ENCODE results near the gene ANAPC2.

Gene ANAPC2

GRCh38 chr9:137192448-137192780 lies 4.1 kb upstream of the ANAPC2 start:
- no peaks in the 10 kb centered on the region for H3K9me3 ChIP-seq (ENCODE audit: insufficient read depth, low read length)
- H3K4me2 ChIP-seq (ENCODE audit: low read length), result no peak overlapping the region
- peaks cover 11% of the 10 kb centered on the region for H3K4me1 ChIP-seq (ENCODE audit: low read length)
- H3K27me3 ChIP-seq (ENCODE audit: low read depth, low read length), result no peaks in the 10 kb centered on the region
- no peak overlapping the region for H2AFZ ChIP-seq (ENCODE audit: low read depth, low read length)
- H3K79me2 ChIP-seq (ENCODE audit: low read length), result peaks cover 29% of the 10 kb centered on the region
- H3K9ac ChIP-seq (ENCODE audit: low read length), result no peak overlapping the region
- TF ChIP-seq, protein P1, sequence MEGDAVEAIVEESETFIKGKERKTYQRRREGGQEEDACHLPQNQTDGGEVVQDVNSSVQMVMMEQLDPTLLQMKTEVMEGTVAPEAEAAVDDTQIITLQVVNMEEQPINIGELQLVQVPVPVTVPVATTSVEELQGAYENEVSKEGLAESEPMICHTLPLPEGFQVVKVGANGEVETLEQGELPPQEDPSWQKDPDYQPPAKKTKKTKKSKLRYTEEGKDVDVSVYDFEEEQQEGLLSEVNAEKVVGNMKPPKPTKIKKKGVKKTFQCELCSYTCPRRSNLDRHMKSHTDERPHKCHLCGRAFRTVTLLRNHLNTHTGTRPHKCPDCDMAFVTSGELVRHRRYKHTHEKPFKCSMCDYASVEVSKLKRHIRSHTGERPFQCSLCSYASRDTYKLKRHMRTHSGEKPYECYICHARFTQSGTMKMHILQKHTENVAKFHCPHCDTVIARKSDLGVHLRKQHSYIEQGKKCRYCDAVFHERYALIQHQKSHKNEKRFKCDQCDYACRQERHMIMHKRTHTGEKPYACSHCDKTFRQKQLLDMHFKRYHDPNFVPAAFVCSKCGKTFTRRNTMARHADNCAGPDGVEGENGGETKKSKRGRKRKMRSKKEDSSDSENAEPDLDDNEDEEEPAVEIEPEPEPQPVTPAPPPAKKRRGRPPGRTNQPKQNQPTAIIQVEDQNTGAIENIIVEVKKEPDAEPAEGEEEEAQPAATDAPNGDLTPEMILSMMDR (IDR thresholded peaks at IDR 0.05; ENCODE audit: low read depth, low read length), result no peak
- no peak for TF ChIP-seq EZH2phosphoT487 (IDR thresholded peaks at IDR 0.05; ENCODE audit: low read depth)
- H3K27ac ChIP-seq (ENCODE audit: low read length), result no peak overlapping the region
- H4K20me1 ChIP-seq (ENCODE audit: insufficient read depth, low read length), result no peaks in the 10 kb centered on the region
- no peak overlapping the region for H3K4me3 ChIP-seq (ENCODE audit: low read length)
- H3K36me3 ChIP-seq (replicated peaks; ENCODE audit: low read depth, low read length), result peaks cover 6% of the 10 kb centered on the region

GRCh38 chr9:137191691-137192447 lies 3.5 kb upstream of the ANAPC2 start:
- TF ChIP-seq EZH2phosphoT487 (IDR thresholded peaks at IDR 0.05; ENCODE audit: low read depth), result no peak
- TF ChIP-seq, protein P1 (IDR thresholded peaks at IDR 0.05; ENCODE audit: low read depth, low read length), result no peak
- no peaks in the 10 kb centered on the region for H4K20me1 ChIP-seq (ENCODE audit: insufficient read depth, low read length)
- no peak overlapping the region for H3K27ac ChIP-seq (ENCODE audit: low read length)
- H3K9ac ChIP-seq (ENCODE audit: low read length), result no peak overlapping the region
- H3K79me2 ChIP-seq (ENCODE audit: low read length), result peaks cover 34% of the 10 kb centered on the region
- no peak overlapping the region for H2AFZ ChIP-seq (ENCODE audit: low read depth, low read length)
- no peak overlapping the region for H3K4me3 ChIP-seq (ENCODE audit: low read length)
- peaks cover 17% of the 10 kb centered on the region for H3K4me1 ChIP-seq (ENCODE audit: low read length)
- H3K9me3 ChIP-seq (ENCODE audit: insufficient read depth, low read length), result no peaks in the 10 kb centered on the region
- H3K27me3 ChIP-seq (ENCODE audit: low read depth, low read length), result no peaks in the 10 kb centered on the region
- H3K4me2 ChIP-seq (ENCODE audit: low read length), result no peak overlapping the region
- peaks cover 6% of the 10 kb centered on the region for H3K36me3 ChIP-seq (replicated peaks; ENCODE audit: low read depth, low read length)

DNA sequence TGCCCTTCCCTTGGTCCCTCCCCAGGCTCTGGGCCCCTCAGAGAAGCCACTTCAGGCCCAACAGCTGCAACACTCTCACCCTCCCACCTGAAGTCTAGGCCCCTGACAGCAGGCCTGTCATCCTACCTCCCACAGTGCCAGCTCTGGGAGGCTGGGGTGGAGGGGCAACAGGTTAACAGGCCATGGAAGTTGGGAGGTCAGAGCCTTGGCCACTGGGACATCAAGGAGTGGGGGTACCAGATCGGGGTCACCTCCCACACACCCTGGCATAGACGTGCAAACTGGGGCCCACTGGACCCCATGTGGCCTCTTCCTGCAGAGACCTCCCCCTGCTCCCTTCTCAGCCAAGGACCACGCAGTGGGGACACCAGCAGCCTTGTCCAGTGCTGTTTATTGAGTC lies 2.9 kb upstream of the ANAPC2 start:
- Histone ChIP-seq H3K79me2 (ENCODE audit: low read length) (peaks cover 41% of the 10 kb centered on the region), H3K4me1 (ENCODE audit: low read length) (peaks cover 18% of the 10 kb centered on the region), H3K9me3 (ENCODE audit: insufficient read depth, low read length) (no peaks in the 10 kb centered on the region), H3K4me3 (ENCODE audit: low read length) (no peak overlapping the region), H3K36me3 (replicated peaks; ENCODE audit: low read depth, low read length) (peaks cover 6% of the 10 kb centered on the region), H3K27me3 (ENCODE audit: low read depth, low read length) (no peaks in the 10 kb centered on the region), H4K20me1 (ENCODE audit: insufficient read depth, low read length) (no peaks in the 10 kb centered on the region), H3K4me2 (ENCODE audit: low read length) (no peak overlapping the region), H3K27ac (ENCODE audit: low read length) (no peak overlapping the region), H2AFZ (ENCODE audit: low read depth, low read length) (no peak overlapping the region), H3K9ac (ENCODE audit: low read length) (no peak overlapping the region)
- TF ChIP-seq EZH2phosphoT487 (IDR thresholded peaks at IDR 0.05; ENCODE audit: low read depth), result no peak
- TF ChIP-seq, protein P1 (IDR thresholded peaks at IDR 0.05; ENCODE audit: low read depth, low read length), result no peak

DNA sequence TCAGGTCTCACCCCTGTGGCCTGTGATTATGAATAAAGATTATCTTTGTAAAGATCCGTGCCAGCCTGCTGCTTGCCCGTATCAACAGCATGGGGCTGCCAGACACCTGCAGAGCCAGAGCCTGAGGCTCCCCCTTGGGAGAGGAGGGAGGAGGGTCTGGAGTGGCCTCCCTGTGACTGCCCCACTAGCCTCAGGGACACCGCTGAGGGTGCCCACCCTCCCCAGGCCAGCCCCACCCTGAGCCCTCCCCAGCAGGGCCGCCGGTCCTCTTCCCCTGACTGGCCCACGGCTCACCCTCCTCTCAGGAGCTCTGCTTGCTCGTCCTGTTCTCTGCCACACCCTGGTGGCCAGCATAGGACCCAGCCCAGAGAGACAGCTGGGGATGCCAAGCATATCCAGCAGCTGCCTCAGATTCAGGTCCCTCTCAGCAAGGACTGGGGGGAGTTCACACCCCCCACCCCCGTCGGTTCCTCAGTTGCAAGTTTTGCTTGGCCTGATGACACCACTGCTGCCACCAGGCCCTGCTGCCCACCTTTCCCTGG lies 2.0 kb upstream of the ANAPC2 start:
- peaks cover 18% of the 10 kb centered on the region for H3K4me1 ChIP-seq (ENCODE audit: low read length)

More for the DNA sequence above, 2.0 kb upstream of the ANAPC2 start:
- Histone ChIP-seq H3K36me3 (replicated peaks; ENCODE audit: low read depth, low read length) (peaks cover 8% of the 10 kb centered on the region), H3K79me2 (ENCODE audit: low read length) (peaks cover 46% of the 10 kb centered on the region), H2AFZ (ENCODE audit: low read depth, low read length) (no peak overlapping the region), H3K9ac (ENCODE audit: low read length) (no peak overlapping the region), H3K27ac (ENCODE audit: low read length) (no peak overlapping the region), H4K20me1 (ENCODE audit: insufficient read depth, low read length) (no peaks in the 10 kb centered on the region), H3K9me3 (ENCODE audit: insufficient read depth, low read length) (no peaks in the 10 kb centered on the region), H3K27me3 (ENCODE audit: low read depth, low read length) (no peaks in the 10 kb centered on the region), H3K4me3 (ENCODE audit: low read length) (no peak overlapping the region), H3K4me2 (ENCODE audit: low read length) (peak overlapping the region; percentile 90)
- TF ChIP-seq, protein P1 (IDR thresholded peaks at IDR 0.05; ENCODE audit: low read depth, low read length), result no peak
- TF ChIP-seq EZH2phosphoT487 (IDR thresholded peaks at IDR 0.05; ENCODE audit: low read depth), result no peak

Data from OCI-LY3 (cell line).